Skin of body (tissue), 2 donors: ENCODE results near the gene LRG1. TPM values are rescaled to one million over a fixed set of nuclear protein-coding genes. Genes with fewer than 3 reads are reported as not detected.
"Not testable (repeated sequence)": the region's sequence is repeated elsewhere in the genome, so short reads cannot be mapped to it uniquely, and the experiment has no call there.

Experiments used
- DNase-seq: peaks from one replicate; lab custom pipeline; 2025; lab: John Stamatoyannopoulos, UW
- total RNA-seq: library from RNA; depleted of rRNA; stranded (reverse); fragments of >200 nt; gene quantifications from one replicate; pipeline ENCODE4 v1.2.3, GENCODE V29; 2014

LRG1 gene
- total RNA-seq, 1 donor from 2014 or later, result 0.79 TPM

DNA sequence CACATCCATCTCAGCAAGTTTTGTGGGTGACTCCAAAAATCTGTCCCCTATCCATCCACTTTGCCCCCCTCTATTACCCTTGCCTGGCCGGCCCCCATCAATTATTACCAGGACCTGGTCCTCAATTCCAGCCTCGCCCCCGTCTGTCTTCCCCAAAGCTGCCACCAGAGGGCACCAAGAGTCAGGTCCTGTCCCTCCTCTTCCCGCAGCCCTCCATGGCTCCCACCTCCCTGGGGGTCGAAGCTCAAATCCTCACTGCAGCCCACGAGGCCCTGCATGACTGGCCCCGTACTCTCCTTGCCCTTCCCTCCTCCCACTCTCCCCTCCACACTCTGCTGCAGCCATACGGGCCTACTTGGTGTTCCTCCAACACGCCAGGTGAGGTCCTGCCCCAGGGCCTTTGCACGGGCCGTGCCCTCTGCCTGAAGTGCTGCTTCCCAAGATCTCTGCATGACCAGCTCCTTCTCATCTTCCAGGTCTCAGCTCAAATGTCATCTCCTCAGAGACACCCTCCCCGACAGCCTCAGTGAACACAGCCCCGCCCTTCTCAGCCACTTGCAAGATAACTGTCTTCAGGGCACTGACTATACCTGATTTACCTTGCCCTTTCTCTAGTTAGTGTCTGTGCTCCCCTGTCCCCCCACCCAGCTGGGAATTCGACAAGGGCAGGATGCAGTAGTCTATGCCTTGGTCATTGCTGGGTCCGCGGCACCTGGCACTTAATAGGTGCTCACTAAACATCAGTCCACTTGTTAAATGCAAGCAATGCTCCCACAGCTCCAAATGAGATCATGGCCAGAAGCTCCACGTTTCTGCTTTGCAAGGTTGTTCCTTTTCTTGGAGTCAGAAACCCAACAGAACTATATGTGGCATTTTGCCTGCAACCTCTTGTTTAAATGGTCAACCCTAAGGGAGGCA is 36.4 kb upstream of the LRG1 start:
- DNase-seq, result no peak

GRCh38 chr19:4575267-4576015 is 35.6 kb upstream of the LRG1 start:
- peak; percentile 65 for DNase-seq

DNA sequence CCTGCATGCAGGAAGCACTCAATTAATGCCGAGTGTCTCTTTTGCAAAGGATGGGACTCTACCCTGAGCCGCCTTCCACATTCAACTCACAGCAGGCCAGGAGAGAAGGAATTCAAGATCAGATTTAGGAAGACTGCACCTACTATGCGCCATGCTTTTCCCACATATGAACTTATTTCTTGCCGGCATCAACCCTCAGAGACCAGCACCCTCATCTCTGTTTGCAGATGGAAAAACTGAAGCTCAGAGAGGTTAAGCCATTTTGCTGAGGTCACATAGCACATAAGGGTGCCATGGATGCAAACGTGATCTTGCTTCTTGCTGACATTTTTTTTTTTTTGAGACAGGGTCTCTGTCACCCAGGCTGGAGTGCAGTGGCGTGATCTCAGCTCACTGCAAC is 33.8 kb upstream of the LRG1 start:
- no peak for DNase-seq

DNA sequence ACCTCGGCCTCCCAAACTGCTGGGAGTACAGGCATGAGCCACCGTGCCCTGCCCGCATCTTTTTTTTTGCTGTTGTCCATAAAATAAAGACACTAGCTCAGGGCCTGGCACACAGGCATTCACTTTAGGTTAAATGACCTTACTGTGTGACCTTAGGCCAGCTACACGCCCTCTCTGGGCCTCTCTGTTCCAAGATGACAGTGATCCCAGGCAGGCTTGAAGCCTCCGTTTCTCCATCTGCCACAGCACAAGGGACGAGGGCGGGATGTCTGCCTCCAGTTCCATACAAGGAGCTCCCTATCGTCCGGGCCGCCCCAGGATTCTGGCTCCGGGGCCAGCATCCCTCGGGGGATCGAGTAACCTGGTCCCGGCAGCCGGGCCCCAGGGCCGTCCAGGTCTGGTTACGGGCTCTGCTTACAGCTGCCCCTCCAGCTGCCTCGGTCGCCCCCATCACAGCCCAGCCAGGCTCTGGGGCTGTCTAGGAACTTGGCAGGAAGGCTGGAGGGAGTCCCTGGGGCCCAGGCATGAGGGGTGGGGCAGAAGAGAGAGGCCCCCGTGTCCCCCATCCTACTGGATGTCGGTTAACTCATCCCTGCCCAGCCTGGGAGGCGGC is 31.6 kb upstream of the LRG1 start:
- DNase-seq, result peak; percentile 44

- DNase-seq, result no peak
These were observed 31.1 kb upstream of the LRG1 start for GRCh38 chr19:4570916-4571304.

- no peak for DNase-seq
These were observed 30.6 kb upstream of the LRG1 start for GRCh38 chr19:4570402-4570801.

- DNase-seq, result no peak
These were observed 29.1 kb upstream of the LRG1 start for GRCh38 chr19:4568886-4569285.

- DNase-seq, result no peak
These were observed 27.8 kb upstream of the LRG1 start for GRCh38 chr19:4567584-4568071.

- no peak for DNase-seq
These were observed 26.7 kb upstream of the LRG1 start for GRCh38 chr19:4566402-4567051.

DNA sequence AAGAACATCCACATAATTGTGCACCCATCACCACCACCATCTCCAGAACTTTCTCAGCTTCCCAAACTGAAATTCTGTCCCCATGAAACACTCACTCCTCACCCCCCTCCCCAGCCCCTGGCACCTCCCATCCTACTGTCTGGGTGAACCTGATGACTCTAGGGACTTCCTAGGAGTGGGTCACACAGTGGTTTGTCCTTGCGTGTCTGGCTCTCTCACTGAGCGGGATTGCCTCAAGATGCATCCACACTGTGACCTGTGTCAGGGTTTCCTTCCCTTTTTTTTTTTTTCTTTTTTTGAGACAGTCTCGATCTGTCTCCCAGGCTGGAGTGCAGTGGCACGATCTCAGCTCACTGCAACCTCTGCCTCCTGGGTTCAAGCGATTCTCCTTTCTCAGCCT is 23.7 kb upstream of the LRG1 start:
- DNase-seq, result not testable (repeated sequence)

DNA sequence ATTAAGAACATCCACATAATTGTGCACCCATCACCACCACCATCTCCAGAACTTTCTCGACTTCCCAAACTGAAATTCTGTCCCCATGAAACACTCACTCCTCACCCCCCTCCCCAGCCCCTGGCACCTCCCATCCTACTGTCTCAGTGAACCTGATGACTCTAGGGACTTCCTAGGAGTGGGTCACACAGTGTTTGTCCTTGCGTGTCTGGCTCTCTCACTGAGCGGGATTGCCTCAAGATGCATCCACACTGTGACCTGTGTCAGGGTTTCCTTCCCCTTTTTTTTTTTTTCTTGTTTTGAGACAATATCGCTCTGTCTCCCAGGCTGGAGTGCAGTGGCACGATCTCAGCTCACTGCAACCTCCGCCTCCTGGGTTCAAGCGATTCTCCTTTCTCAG is 22.2 kb upstream of the LRG1 start:
- not testable (repeated sequence) for DNase-seq

DNA sequence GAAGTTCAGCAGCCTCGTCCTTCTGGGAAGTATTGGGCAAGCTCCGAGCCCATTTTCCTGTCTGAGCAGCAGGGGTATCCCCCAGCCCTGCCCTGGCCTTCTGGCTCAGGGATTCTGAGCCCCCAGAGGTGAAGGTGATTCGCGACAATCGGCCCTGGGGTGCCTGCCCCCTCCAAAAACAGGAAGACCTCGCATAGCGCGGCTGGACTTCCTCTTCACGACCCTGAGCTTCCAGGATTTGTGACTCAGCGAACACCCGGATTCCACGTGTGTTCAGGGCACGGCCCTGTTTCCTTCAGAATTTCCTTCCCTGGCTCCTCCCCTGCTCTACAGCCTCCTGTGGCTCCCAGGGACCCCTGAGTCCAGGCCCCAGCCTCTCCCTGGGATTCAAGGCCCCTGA is 19.7 kb upstream of the LRG1 start, which contains the start of gene SEMA6B:
Gene SEMA6B, minus strand, starts transcription at position 116 of the 400 bp plus-strand sequence. CDS start 1,227 bp downstream, outside the sequence.
- DNase-seq, result no peak

DNA sequence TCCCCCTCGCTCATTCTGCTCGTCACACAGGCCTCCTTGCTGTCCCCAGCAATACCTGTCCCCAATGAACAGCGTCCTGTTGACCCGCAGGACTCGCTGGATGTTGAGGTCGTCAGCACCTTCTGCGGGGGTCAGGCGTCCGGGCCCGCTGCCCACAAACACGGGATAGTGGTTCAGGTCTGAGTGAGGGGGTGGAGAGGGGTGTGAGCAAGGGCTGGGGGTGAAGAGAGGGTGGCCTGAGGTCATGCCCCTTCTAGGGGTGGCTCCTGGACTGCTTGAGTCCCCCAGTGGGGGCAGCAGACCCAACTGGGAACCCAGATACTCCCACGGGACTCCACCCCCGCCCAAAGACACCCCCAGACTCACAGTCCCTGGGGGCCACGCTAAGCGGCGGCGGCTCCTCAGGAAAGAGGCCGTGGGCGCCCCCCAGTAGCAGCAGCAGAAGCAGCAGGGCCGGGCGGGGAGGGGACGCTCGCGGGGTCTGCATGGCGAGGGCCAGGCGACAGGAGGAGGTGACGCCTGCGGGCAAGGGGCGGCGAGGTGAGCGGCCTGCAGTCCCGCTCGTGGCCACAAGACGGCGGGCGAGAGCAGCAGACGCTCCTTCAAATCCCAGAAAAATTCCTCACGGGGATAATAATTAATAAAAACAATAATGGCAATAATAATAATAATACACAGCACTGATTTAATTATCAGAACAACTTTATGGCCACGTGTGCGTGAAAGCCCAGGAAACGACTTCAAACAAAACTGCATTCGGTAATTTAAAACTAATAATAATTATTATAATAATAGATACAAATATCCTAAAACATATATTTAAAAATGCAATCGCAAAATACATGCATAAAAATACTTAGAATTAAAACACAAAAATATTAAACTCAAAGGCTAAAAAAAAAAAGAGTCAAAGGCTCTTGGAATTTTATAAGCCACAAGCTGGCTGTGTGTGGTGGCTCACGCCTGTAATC is 18.4 kb upstream of the LRG1 start:
- no peak for DNase-seq

- DNase-seq, result no peak
These were observed 17.5 kb upstream of the LRG1 start for GRCh38 chr19:4557144-4557970.

DNA sequence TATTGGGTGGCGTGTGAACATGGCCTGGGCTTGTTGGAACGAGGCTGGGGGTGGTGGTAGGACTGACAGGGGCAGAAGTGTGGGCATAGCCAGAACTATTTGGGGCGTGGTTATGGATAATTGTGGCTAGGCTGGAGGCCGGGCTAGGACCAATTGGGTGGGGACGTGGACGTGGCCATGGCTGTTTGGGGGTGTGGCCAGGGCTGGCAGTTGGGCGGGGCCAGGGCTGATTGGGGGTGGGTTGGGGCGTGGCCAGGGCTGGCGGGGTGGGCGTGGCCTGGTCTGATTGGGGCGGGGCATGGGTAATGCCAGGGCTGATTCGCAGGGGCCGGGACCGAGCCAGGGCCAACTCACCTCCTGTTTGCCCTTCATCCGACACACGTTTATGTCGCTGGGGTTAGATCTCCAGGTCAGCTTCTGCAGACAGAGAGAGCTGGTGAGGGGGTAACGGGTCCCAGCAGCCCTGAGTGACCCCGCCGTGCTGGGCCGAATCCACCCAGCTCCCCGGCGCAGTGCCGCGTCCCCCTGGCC is 16.8 kb upstream of the LRG1 start:
- no peak for DNase-seq

- DNase-seq, result no peak
These were observed 16.1 kb upstream of the LRG1 start for GRCh38 chr19:4555657-4556561.

- DNase-seq, result no peak
These were observed 14.9 kb upstream of the LRG1 start for GRCh38 chr19:4554717-4555116.

- no peak for DNase-seq
These were observed 13.9 kb upstream of the LRG1 start for GRCh38 chr19:4553775-4554174.
